Stomach (tissue), 9 donors: ENCODE data around the gene CYB5R3. TPM values are rescaled to one million over a fixed set of nuclear protein-coding genes. Genes with fewer than 3 reads are reported as not detected.
A peak's percentile ranks its signal among the peaks of the same experiment; 100 is the strongest.

Experiments used
- DNase-seq, 2 donors: peaks; one replicate each; pipeline versions ENCODE4 v3.0.0 to v3.0.0-alpha.2; 2013 to 2019
- H3K27ac ChIP-seq, 5 donors: fragments of 200-600 bp in 4 of 5; sonication (generic) in 4 of 5; one replicate each; pipeline ENCODE4 v1.5.1; 2013 to 2019; ENCODE audit warnings: mild to moderate bottlenecking in 1 of 5, moderate library complexity in 1 of 5
- H3K27me3 ChIP-seq, 3 donors: fragments of 200-600 bp; sonication (generic); one replicate each; pipeline ENCODE4 v1.5.1; 2017 to 2019; ENCODE audit warnings: mixed run types in 1 of 3
- H3K36me3 ChIP-seq, 4 donors: fragments of 200-600 bp; sonication (generic); 1 replicate in 3 of 4; 2 replicates in 1 of 4; pipeline ENCODE4 v1.5.1; 2016 to 2019
- H3K4me1 ChIP-seq, 4 donors: fragments of 200-600 bp; sonication (generic); one replicate each; pipeline ENCODE4 v1.5.1; 2016 to 2019
- H3K4me3 ChIP-seq, 4 donors: fragments of 200-600 bp; sonication (generic) in 3 of 4; one replicate each; pipeline ENCODE4 v1.5.1; 2016 to 2019; ENCODE audit warnings: mild to moderate bottlenecking in 1 of 4
- H3K9me3 ChIP-seq, 4 donors: fragments of 200-600 bp; sonication (generic); one replicate each; pipeline ENCODE4 v1.5.1; 2016 to 2019
- CTCF ChIP-seq, 7 experiments: fragments of 450-650 bp in 4 of 7; fragments of 200-600 bp in 3 of 7; sonication (generic) in 3 of 7; IDR thresholded peaks; one replicate each; pipeline ENCODE4 v1.5.1; 2016 to 2019; ENCODE audit warnings: antibody characterized with exemption in 7 of 7, control low read depth in 2 of 7, mild to moderate bottlenecking in 1 of 7
- EP300 ChIP-seq: sonication (generic); formaldehyde crosslinking; IDR thresholded peaks from one replicate; pipeline ENCODE4 v1.6.1; 2017; ENCODE audit warnings: antibody characterized with exemption
- POLR2A ChIP-seq, 4 donors: fragments of 450-650 bp; IDR thresholded peaks; one replicate each; pipeline ENCODE4 v1.6.1; 2016; ENCODE audit warnings: antibody characterized with exemption in 4 of 4, control low read depth in 2 of 4, mild to moderate bottlenecking in 1 of 4, moderate library complexity in 1 of 4
- POLR2AphosphoS5 ChIP-seq, 3 donors: sonication (generic); formaldehyde crosslinking; IDR thresholded peaks; one replicate each; pipeline ENCODE4 v1.6.1; 2016; ENCODE audit warnings: antibody characterized with exemption in 3 of 3
- WGBS, 5 donors: extraction: QIAGEN DNeasy Blood & Tissue Kit in 3 of 5; methylation state at CpG; one replicate each; pipeline versions ENCODE4 v1.1.5 to v1.1.7; 2013 to 2018; 5-methylcytosine and 5-hydroxymethylcytosine counted together
- intact Hi-C: fragments of 100-400 bp; cut with DNase I; formaldehyde crosslinking; loops from one replicate; pipeline ENCODE4 v1.15.1; 2023; ENCODE audit warnings: low total_unique reads
- polyA plus RNA-seq, 3 donors: library from polyadenylated mRNA; stranded (reverse); fragments of 200-250 nt; gene quantifications; one replicate each; pipeline ENCODE4 v1.2.3, GENCODE V29; 2013
- total RNA-seq, 5 donors: library from RNA; depleted of rRNA; stranded (reverse); fragments of >200 nt; gene quantifications; one replicate each; pipeline versions ENCODE4 v1.1.0 to v1.2.3, GENCODE V29; 2014 to 2016
- donor health status: healthy with polysubstance abuse.
- donor health status: Bipolar disorder and iron deficiency.
- donor health status: healthy.

CYB5R3 gene
- total and polyA plus RNA-seq, 8 donors, result 33.6 to 156 (median 82.1) TPM

GRCh38 chr22:42654436-42655073, 5.4 kb upstream of the CYB5R3 start:
- H3K4me1 ChIP-seq, result peaks cover 2 to 18% (median 8%) of the 10 kb centered on the region in 4 donors
- H3K36me3 ChIP-seq, result no peaks in the 10 kb centered on the region
- TF ChIP-seq POLR2AphosphoS5 (IDR thresholded peaks at IDR 0.05) (no peak), CTCF (IDR thresholded peaks at IDR 0.05) (no peak), POLR2A (IDR thresholded peaks at IDR 0.05) (no peak), EP300 (no peak)
- H3K27ac ChIP-seq, result peak overlapping the region in 3 of 5 donors; percentile 1 to 40 (median 9)
- intact Hi-C loops, result no loop called here
- H3K4me3 ChIP-seq, result no peak overlapping the region
- WGBS, 5 donors, result 51 to 75% (median 67%) methylated on average over 7 of the region's 7 CpGs
- no peaks in the 10 kb centered on the region for H3K9me3 ChIP-seq
- H3K27me3 ChIP-seq, result no peaks in the 10 kb centered on the region
- DNase-seq, result peak in 1 of 2 donors; percentile 50

- intact Hi-C loops, result no loop called here
- Histone ChIP-seq H3K4me3 (no peak overlapping the region), H3K4me1 (peaks cover 5 to 20% (median 9%) of the 10 kb centered on the region in 4 donors), H3K27me3 (no peaks in the 10 kb centered on the region), H3K27ac (no peak overlapping the region), H3K9me3 (no peaks in the 10 kb centered on the region), H3K36me3 (no peaks in the 10 kb centered on the region)
- TF ChIP-seq POLR2AphosphoS5 (IDR thresholded peaks at IDR 0.05) (no peak), CTCF (IDR thresholded peaks at IDR 0.05) (no peak), EP300 (no peak), POLR2A (IDR thresholded peaks at IDR 0.05) (no peak)
- 30 to 62% (median 43%) methylated on average over 4 of the region's 4 CpGs for WGBS, 5 donors
- no peak for DNase-seq
Measured at GRCh38 chr22:42653999-42654398, 4.8 kb upstream of the CYB5R3 start.

GRCh38 chr22:42651134-42651533, 1.9 kb upstream of the CYB5R3 start:
- WGBS, 5 donors, result 68 to 82% (median 72%) methylated on average over 7 of the region's 7 CpGs

More at GRCh38 chr22:42651134-42651533, 1.9 kb upstream of the CYB5R3 start:
- TF ChIP-seq CTCF (IDR thresholded peaks at IDR 0.05) (no peak), POLR2A (IDR thresholded peaks at IDR 0.05) (no peak), EP300 (no peak), POLR2AphosphoS5 (IDR thresholded peaks at IDR 0.05) (no peak)
- Histone ChIP-seq H3K4me1 (peaks cover 28 to 45% (median 35%) of the 10 kb centered on the region in 4 donors), H3K27ac (no peak overlapping the region), H3K27me3 (no peaks in the 10 kb centered on the region), H3K9me3 (no peaks in the 10 kb centered on the region), H3K4me3 (no peak overlapping the region), H3K36me3 (no peaks in the 10 kb centered on the region)
- peak in 1 of 2 donors; percentile 34 for DNase-seq
- intact Hi-C loops, result no loop called here
